ENCODE results near the gene DGUOK.

- TF ChIP-seq POLR2A (IDR thresholded peaks at IDR 0.05) (no peak), CTCF (IDR thresholded peaks at IDR 0.05) (no peak), POLR2AphosphoS5 (IDR thresholded peaks at IDR 0.05) (no peak), EP300 (IDR thresholded peaks at IDR 0.05) (no peak)
Measured at GRCh38 chr2:73961823-73962615, 35.3 kb downstream of the DGUOK start.
